Motor neuron (in vitro differentiated cells): ENCODE measurements around the gene INPP5A. TPM values are rescaled to one million over a fixed set of nuclear protein-coding genes. Genes with fewer than 3 reads are reported as not detected.
A peak's percentile ranks its signal among the peaks of the same experiment; 100 is the strongest.

Source experiments
- ATAC-seq, 8 experiments: fragments of 200-7000 bp; cut with Tn5 transposase; replicated peaks in 6 of 8; 2 replicates each; pipeline ENCODE4 v1.8.0; 2021; ENCODE audit warnings: mild to moderate bottlenecking in 8 of 8, moderate library complexity in 8 of 8
- H3K27ac ChIP-seq, 2 donors: fragments of 250-450 bp; sonication (Bioruptor Pico); 2 replicates each; pipeline ENCODE4 v1.9.0; 2021; ENCODE audit warnings: antibody characterized with exemption in 2 of 2, mild to moderate bottlenecking in 2 of 2, moderate library complexity in 1 of 2
- H3K4me1 ChIP-seq, 2 donors: fragments of 250-450 bp; sonication (Bioruptor Pico); replicated peaks in 1 of 2; 2 replicates each; pipeline ENCODE4 v1.6.1; 2021; ENCODE audit warnings: antibody characterized with exemption in 2 of 2, mild to moderate bottlenecking in 2 of 2, moderate library complexity in 1 of 2
- H3K4me3 ChIP-seq, 5 donors: fragments of 250-450 bp; sonication (Bioruptor Pico); 2 replicates each; pipeline ENCODE4 v1.9.0; 2021; ENCODE audit warnings: antibody characterized with exemption in 5 of 5, mild to moderate bottlenecking in 5 of 5, moderate library complexity in 4 of 5
- WGBS, 10 experiments: fragments of 450-650 bp; shearing (Covaris generic); methylation state at CpG; one replicate each; pipeline ENCODE4 v1.0.0; 2022; 5-methylcytosine and 5-hydroxymethylcytosine counted together
- in situ Hi-C, 9 experiments: fragments of 400-800 bp; cut with MboI; loops; one replicate each; pipeline ENCODE4 v1.15.0; 2021; ENCODE audit warnings: low sequenced_read_pairs in 9 of 9, low pct_unique_long_range_greater_than_20kb in 2 of 9; ENCODE audit not compliant: unreplicated experiment in 9 of 9
- total RNA-seq, 8 experiments: library from RNA; unstranded; fragments of 300-600 nt; gene quantifications; 2 replicates each; pipeline versions ENCODE4 v1.2.3 to v1.2.4, GENCODE V29; 2022

INPP5A gene
- total RNA-seq, 8 experiments from 2014 or later = 13.2 to 45.0 (median 17.9) TPM

GRCh38 chr10:132697578-132698200 is 160.1 kb downstream of the INPP5A start:
- Histone ChIP-seq H3K27ac (no peak overlapping the region), H3K4me1 (peaks cover 53 to 54% of the 10 kb centered on the region in 2 donors), H3K4me3 (no peak overlapping the region)
- in situ Hi-C loops = no loop called here
- 92 to 100% (median 94%) methylated on average over 2 to 8 of the region's 21 CpGs; no CpG with 5 or more reads in 6 of the 10 experiments for WGBS, 10 experiments
- ATAC-seq = no peak

- Histone ChIP-seq H3K4me3 (no peak overlapping the region), H3K27ac (no peak overlapping the region), H3K4me1 (peaks cover 59% of the 10 kb centered on the region in 2 donors)
- ATAC-seq = no peak
- 83 to 100% (median 88%) methylated on average over 2 to 11 of the region's 24 CpGs; no CpG with 5 or more reads in 4 of the 10 experiments for WGBS, 10 experiments
- in situ Hi-C loops = no loop called here
Measured at GRCh38 chr10:132698211-132698751, 160.7 kb downstream of the INPP5A start.

GRCh38 chr10:132698761-132699391 is 161.3 kb downstream of the INPP5A start:
- Histone ChIP-seq H3K4me3 (no peak overlapping the region), H3K27ac (peak overlapping the region in 1 of 2 donors; percentile 85), H3K4me1 (peaks cover 59% of the 10 kb centered on the region in 2 donors)
- in situ Hi-C loops = no loop called here
- ATAC-seq = no peak
- 78 to 92% (median 85%) methylated on average over 4 to 13 of the region's 28 CpGs; no CpG with 5 or more reads in 5 of the 10 experiments for WGBS, 10 experiments

GRCh38 chr10:132699411-132700155 is 162.0 kb downstream of the INPP5A start:
- WGBS, 10 experiments = 40 to 100% (median 95%) methylated on average over 1 to 2 of the region's 18 CpGs; no CpG with 5 or more reads in 6 of the 10 experiments
- in situ Hi-C loops = no loop called here
- no peak overlapping the region for H3K4me3 ChIP-seq
- peak overlapping the region; percentile 34 to 85 for H3K27ac ChIP-seq
- ATAC-seq = no peak
- peaks cover 59% of the 10 kb centered on the region in 2 donors for H3K4me1 ChIP-seq

- in situ Hi-C loops = no loop called here
- peak; percentile 79 to 92 (median 82) for ATAC-seq
- Histone ChIP-seq H3K4me3 (no peak overlapping the region), H3K4me1 (peaks cover 59% of the 10 kb centered on the region in 2 donors), H3K27ac (peak overlapping the region; percentile 34 to 85)
- 6 to 56% (median 21%) methylated on average over 1 to 16 of the region's 27 CpGs; no CpG with 5 or more reads in 4 of the 10 experiments for WGBS, 10 experiments
Measured at GRCh38 chr10:132700156-132701098, 162.8 kb downstream of the INPP5A start.

- in situ Hi-C loops = no loop called here
- Histone ChIP-seq H3K4me1 (peaks cover 59% of the 10 kb centered on the region in 2 donors), H3K4me3 (no peak overlapping the region), H3K27ac (peak overlapping the region; percentile 21 to 85)
- WGBS, 10 experiments = 44 to 94% (median 90%) methylated on average over 2 to 6 of the region's 26 CpGs; no CpG with 5 or more reads in 5 of the 10 experiments
- no peak for ATAC-seq
Measured at GRCh38 chr10:132701099-132701845, 163.7 kb downstream of the INPP5A start.

GRCh38 chr10:132701846-132702190 is 164.2 kb downstream of the INPP5A start:
- ATAC-seq = no peak
- in situ Hi-C loops = no loop called here
- Histone ChIP-seq H3K4me1 (peaks cover 57 to 59% of the 10 kb centered on the region in 2 donors), H3K27ac (peak overlapping the region; percentile 21 to 85), H3K4me3 (no peak overlapping the region)
- 83 to 100% (median 96%) methylated on average over 1 to 8 of the region's 13 CpGs; no CpG with 5 or more reads in 2 of the 10 experiments for WGBS, 10 experiments

- no peak overlapping the region for H3K4me3 ChIP-seq
- peaks cover 48 to 49% of the 10 kb centered on the region in 2 donors for H3K4me1 ChIP-seq
- in situ Hi-C loops = no loop called here
- peak overlapping the region in 1 of 2 donors; percentile 2 for H3K27ac ChIP-seq
- ATAC-seq = no peak
- 87 to 100% (median 93%) methylated on average over 1 to 3 of the region's 37 CpGs; no CpG with 5 or more reads in 6 of the 10 experiments for WGBS, 10 experiments
Measured at GRCh38 chr10:132702601-132703418, 165.2 kb downstream of the INPP5A start.

- H3K4me1 ChIP-seq = peaks cover 40 to 42% of the 10 kb centered on the region in 2 donors
- H3K4me3 ChIP-seq = no peak overlapping the region
- no CpG with 5 or more reads among the region's 24 CpGs for WGBS, 10 experiments
- in situ Hi-C loops = no loop called here
- no peak overlapping the region for H3K27ac ChIP-seq
- no peak for ATAC-seq
Measured at GRCh38 chr10:132703419-132704007, 165.9 kb downstream of the INPP5A start.

- H3K4me3 ChIP-seq = no peak overlapping the region
- no peak for ATAC-seq
- no peak overlapping the region for H3K27ac ChIP-seq
- 94% methylated on average over 2 of the region's 29 CpGs; no CpG with 5 or more reads in 9 of the 10 experiments for WGBS, 10 experiments
- H3K4me1 ChIP-seq = peaks cover 35 to 38% of the 10 kb centered on the region in 2 donors
- in situ Hi-C loops = no loop called here
Measured at GRCh38 chr10:132704008-132704814, 166.6 kb downstream of the INPP5A start.
